Glutamatergic neuron (in vitro differentiated cells): ENCODE results near the gene THAP9. TPM values are rescaled to one million over a fixed set of nuclear protein-coding genes. Genes with fewer than 3 reads are reported as not detected.
A peak's percentile ranks its signal among the peaks of the same experiment; 100 is the strongest.
"Not testable (repeated sequence)": the region's sequence is repeated elsewhere in the genome, so short reads cannot be mapped to it uniquely, and the experiment has no call there.

Experiments used
- DNase-seq: peaks from one replicate; pipeline ENCODE4 v3.0.0; 2022
- H3K27ac Mint-ChIP-seq: one replicate; pipeline ENCODE4 v1.8.0; 2020; ENCODE audit warnings: mild to moderate bottlenecking, mixed read lengths, inconsistent platforms; ENCODE audit not compliant: unreplicated experiment
- H3K27me3 Mint-ChIP-seq: one replicate; pipeline ENCODE4 v1.8.0; 2020; ENCODE audit warnings: mild to moderate bottlenecking, moderate library complexity, mixed read lengths, inconsistent platforms; ENCODE audit not compliant: unreplicated experiment
- H3K36me3 Mint-ChIP-seq: one replicate; pipeline ENCODE4 v1.8.0; 2020; ENCODE audit warnings: mild to moderate bottlenecking, mixed read lengths, inconsistent platforms; ENCODE audit not compliant: unreplicated experiment
- H3K4me1 Mint-ChIP-seq: one replicate; pipeline ENCODE4 v1.8.0; 2020; ENCODE audit warnings: mild to moderate bottlenecking, low read depth, mixed read lengths, inconsistent platforms; ENCODE audit not compliant: unreplicated experiment
- H3K4me3 Mint-ChIP-seq: one replicate; pipeline ENCODE4 v1.8.0; 2020; ENCODE audit warnings: mild to moderate bottlenecking, mixed read lengths, inconsistent platforms; ENCODE audit not compliant: unreplicated experiment
- H3K9me3 Mint-ChIP-seq: one replicate; pipeline ENCODE4 v1.8.0; 2020; ENCODE audit warnings: mild to moderate bottlenecking, moderate library complexity, mixed read lengths, inconsistent platforms; ENCODE audit not compliant: unreplicated experiment
- CTCF ChIP-seq: fragments of 200-600 bp; sonication (generic); IDR thresholded peaks from one replicate; pipeline ENCODE4 v1.5.0; 2021; ENCODE audit not compliant: partially characterized antibody, unreplicated experiment
- long read RNA-seq: library from polyadenylated mRNA; unstranded; transcript quantifications from one replicate; pipeline ENCODE4 v2.0.0, GENCODE V29; 2020; ENCODE audit not compliant: unreplicated experiment
- total RNA-seq: library from RNA; stranded (reverse); fragmentation: NEBNext Ultra II Directional; extraction: Animal tissue kit (Norgen Biotek cat#: 25700); gene quantifications from one replicate; pipeline ENCODE4 v1.2.1, GENCODE V29; 2021; ENCODE audit not compliant: unreplicated experiment

Gene THAP9, protein sequence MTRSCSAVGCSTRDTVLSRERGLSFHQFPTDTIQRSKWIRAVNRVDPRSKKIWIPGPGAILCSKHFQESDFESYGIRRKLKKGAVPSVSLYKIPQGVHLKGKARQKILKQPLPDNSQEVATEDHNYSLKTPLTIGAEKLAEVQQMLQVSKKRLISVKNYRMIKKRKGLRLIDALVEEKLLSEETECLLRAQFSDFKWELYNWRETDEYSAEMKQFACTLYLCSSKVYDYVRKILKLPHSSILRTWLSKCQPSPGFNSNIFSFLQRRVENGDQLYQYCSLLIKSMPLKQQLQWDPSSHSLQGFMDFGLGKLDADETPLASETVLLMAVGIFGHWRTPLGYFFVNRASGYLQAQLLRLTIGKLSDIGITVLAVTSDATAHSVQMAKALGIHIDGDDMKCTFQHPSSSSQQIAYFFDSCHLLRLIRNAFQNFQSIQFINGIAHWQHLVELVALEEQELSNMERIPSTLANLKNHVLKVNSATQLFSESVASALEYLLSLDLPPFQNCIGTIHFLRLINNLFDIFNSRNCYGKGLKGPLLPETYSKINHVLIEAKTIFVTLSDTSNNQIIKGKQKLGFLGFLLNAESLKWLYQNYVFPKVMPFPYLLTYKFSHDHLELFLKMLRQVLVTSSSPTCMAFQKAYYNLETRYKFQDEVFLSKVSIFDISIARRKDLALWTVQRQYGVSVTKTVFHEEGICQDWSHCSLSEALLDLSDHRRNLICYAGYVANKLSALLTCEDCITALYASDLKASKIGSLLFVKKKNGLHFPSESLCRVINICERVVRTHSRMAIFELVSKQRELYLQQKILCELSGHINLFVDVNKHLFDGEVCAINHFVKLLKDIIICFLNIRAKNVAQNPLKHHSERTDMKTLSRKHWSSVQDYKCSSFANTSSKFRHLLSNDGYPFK
- 8.7 TPM for total RNA-seq
- long read RNA-seq, partial matches to known transcripts = 0 of 1 reads
- long read RNA-seq, other reads (novel, unspliced or antisense) = 1 of 1 reads

GRCh38 chr4:82900411-82901182 lies at the start of gene THAP9:
TSS of gene THAP9 (plus strand) at chr4:82900735. CDS start at chr4:82900803, 68 bp downstream.
- DNase-seq = peak; percentile 94
- no peak within 1 kb of the TSS for H3K27ac Mint-ChIP-seq
- H3K36me3 Mint-ChIP-seq = no peaks in the 10 kb centered on the region
- H3K9me3 Mint-ChIP-seq = no peaks in the 10 kb centered on the region
- H3K4me3 Mint-ChIP-seq = no peak within 1 kb of the TSS
- peaks cover 14% of the 10 kb centered on the region for H3K4me1 Mint-ChIP-seq
- H3K27me3 Mint-ChIP-seq = no peaks in the 10 kb centered on the region
- TF ChIP-seq CTCF = no peak

DNA sequence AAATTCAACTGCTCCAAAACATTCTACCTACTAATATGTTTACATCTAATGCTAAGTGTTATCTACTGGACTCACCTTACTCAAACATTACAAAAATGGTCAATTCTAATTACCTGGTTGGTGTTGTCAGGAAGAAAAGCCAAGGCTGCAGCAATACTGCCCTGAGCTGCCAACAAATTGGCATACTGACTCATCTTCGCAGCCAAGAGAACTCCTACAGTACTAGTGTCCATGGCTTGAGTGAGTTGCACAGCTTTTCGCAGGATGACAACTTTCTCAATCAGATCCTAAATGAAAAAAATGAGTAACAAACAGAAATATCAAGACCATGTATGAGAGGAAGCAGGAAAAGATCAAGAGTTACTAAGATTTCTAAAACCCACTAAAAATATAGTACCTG lies 49.2 kb upstream of the THAP9 start:
- Mint-ChIP-seq H3K27ac (no peak overlapping the region), H3K36me3 (no peaks in the 10 kb centered on the region), H3K9me3 (peaks cover 1% of the 10 kb centered on the region), H3K4me1 (no peaks in the 10 kb centered on the region), H3K27me3 (no peaks in the 10 kb centered on the region), H3K4me3 (no peak overlapping the region)
- TF ChIP-seq CTCF = no peak
- no peak for DNase-seq

- DNase-seq = no peak
- H3K27ac Mint-ChIP-seq = no peak overlapping the region
- no peak for TF ChIP-seq CTCF
- H3K9me3 Mint-ChIP-seq = no peaks in the 10 kb centered on the region
- no peaks in the 10 kb centered on the region for H3K27me3 Mint-ChIP-seq
- no peak overlapping the region for H3K4me3 Mint-ChIP-seq
- no peaks in the 10 kb centered on the region for H3K36me3 Mint-ChIP-seq
- no peaks in the 10 kb centered on the region for H3K4me1 Mint-ChIP-seq
Measured at GRCh38 chr4:82851885-82852750, 48.4 kb upstream of the THAP9 start.

DNA sequence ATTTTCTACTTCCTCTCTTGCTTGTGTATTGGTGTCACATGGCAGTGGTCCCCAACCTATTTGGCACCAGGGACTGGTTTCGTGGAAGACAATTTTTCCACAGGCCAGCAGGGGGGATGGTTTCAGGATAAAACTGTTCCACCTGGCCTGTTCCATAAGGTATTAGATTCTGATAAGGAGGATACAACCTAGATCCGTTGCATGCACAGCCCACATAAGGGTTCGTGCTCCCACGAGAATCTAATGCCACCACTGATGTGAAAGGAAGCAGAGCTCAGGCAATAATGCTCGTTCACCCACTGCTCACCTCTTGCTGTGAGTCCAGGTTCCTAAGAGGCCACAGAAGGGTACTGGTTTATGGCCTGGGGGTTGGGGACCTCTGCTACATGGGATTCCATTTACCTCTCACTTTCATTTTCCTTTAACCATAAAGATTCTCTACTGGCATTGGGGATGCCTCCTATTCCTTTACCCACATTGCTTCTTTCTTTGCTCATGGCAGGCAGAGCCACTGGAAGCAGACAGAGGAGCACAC lies 47.7 kb upstream of the THAP9 start:
- no peaks in the 10 kb centered on the region for H3K4me1 Mint-ChIP-seq
- no peaks in the 10 kb centered on the region for H3K27me3 Mint-ChIP-seq
- no peaks in the 10 kb centered on the region for H3K9me3 Mint-ChIP-seq
- no peak for DNase-seq
- H3K4me3 Mint-ChIP-seq = no peak overlapping the region
- H3K36me3 Mint-ChIP-seq = no peaks in the 10 kb centered on the region
- TF ChIP-seq CTCF = no peak
- no peak overlapping the region for H3K27ac Mint-ChIP-seq

DNA sequence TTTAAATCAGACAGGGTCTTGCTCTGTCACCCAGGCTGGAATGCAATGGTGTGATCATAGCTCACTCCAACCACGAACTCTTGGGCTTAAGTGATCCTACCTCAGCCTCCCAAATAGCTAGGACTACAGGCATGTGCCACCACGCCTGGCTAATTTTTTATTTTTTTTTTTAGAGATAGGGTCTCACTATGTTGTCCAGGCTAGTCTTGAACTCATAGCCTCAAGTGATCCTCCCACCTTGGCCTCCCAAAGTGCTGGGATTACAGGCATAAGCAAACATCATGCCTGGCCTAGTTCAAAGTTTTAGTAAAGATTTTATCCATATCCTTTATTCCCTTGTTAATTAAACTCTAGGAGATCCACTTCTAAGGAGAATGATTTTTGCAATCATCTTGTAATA lies 40.0 kb upstream of the THAP9 start:
- H3K36me3 Mint-ChIP-seq, H3K27me3 Mint-ChIP-seq, H3K4me3 Mint-ChIP-seq, H3K9me3 Mint-ChIP-seq, H3K4me1 Mint-ChIP-seq, DNase-seq, H3K27ac Mint-ChIP-seq: not testable (repeated sequence)
